A673 (cell line): ENCODE data around the gene TRIM8. TPM values are rescaled to one million over a fixed set of nuclear protein-coding genes. Genes with fewer than 3 reads are reported as not detected.

Experiments
- BruUV-seq: library from RNA; stranded (reverse); fragments of 400-500 nt; replicated peaks from 2 replicates; lab custom pipeline; 2021; lab: Mats Ljungman, UMichigan
- CTCF ChIA-PET: fragments of 300-600 bp; sonication (Branson Sonifier 250); formaldehyde crosslinking; loops from one replicate; lab custom pipeline; 2022; ENCODE audit warnings: antibody characterized with exemption; lab: Charles Lee
- POLR2A ChIA-PET: fragments of 300-600 bp; sonication (Branson Sonifier 250); formaldehyde crosslinking; loops from one replicate; lab custom pipeline; 2022; ENCODE audit warnings: antibody characterized with exemption; ENCODE audit not compliant: low non-redundant PET; lab: Charles Lee
- DNase-seq: peaks from one replicate; pipeline ENCODE4 v3.0.0-alpha.2; 2015; ENCODE audit warnings: low spot score
- H3K27ac ChIP-seq: fragments of 200-600 bp; sonication (generic); 2 replicates; pipeline ENCODE4 v1.5.1; 2016; ENCODE audit warnings: mixed run types, low read depth, mild to moderate bottlenecking, mixed read lengths, antibody characterized with exemption, low read length; ENCODE audit not compliant: poor library complexity, severe bottlenecking
- H3K27me3 ChIP-seq: fragments of 200-600 bp; sonication (generic); replicated peaks from 2 replicates; pipeline ENCODE4 v1.6.1; 2017; ENCODE audit warnings: mixed run types, low read depth, mild to moderate bottlenecking, mixed read lengths, antibody characterized with exemption, low read length; ENCODE audit not compliant: insufficient read depth, poor library complexity
- H3K36me3 ChIP-seq: fragments of 200-600 bp; sonication (generic); 2 replicates; pipeline ENCODE4 v1.6.1; 2016; ENCODE audit warnings: mixed run types, mild to moderate bottlenecking, mixed read lengths, antibody characterized with exemption, low read length; ENCODE audit not compliant: insufficient read depth, poor library complexity, severe bottlenecking
- H3K4me1 ChIP-seq: fragments of 200-600 bp; sonication (generic); 2 replicates; pipeline ENCODE4 v1.6.1; 2017; ENCODE audit warnings: mixed run types, mild to moderate bottlenecking, mixed read lengths, antibody characterized with exemption, low read length; ENCODE audit not compliant: insufficient read depth, poor library complexity, severe bottlenecking
- H3K4me3 ChIP-seq: fragments of 200-600 bp; sonication (generic); 2 replicates; pipeline ENCODE4 v1.5.1; 2016; ENCODE audit warnings: low read depth, mixed run types, mild to moderate bottlenecking, mixed read lengths, low read length; ENCODE audit not compliant: poor library complexity, severe bottlenecking
- H3K9me3 ChIP-seq: fragments of 200-600 bp; sonication (generic); 2 replicates; pipeline ENCODE4 v1.6.1; 2016; ENCODE audit warnings: mixed run types, low read depth, mild to moderate bottlenecking, mixed read lengths, antibody characterized with exemption, low read length; ENCODE audit not compliant: poor library complexity, severe bottlenecking
- CTCF ChIP-seq: fragments of 300-800, 200-600 bp; sonication (generic); conservative IDR thresholded peaks from 2 replicates; pipeline ENCODE4 v1.5.1; 2017; ENCODE audit warnings: low read depth, mild to moderate bottlenecking, antibody characterized with exemption, low read length, moderate library complexity, mixed read lengths
- EZH2 ChIP-seq: fragments of 200-600 bp; sonication (generic); IDR thresholded peaks from 2 replicates; pipeline ENCODE4 v1.6.1; 2017; ENCODE audit warnings: borderline replicate concordance, low read depth, mild to moderate bottlenecking, mixed read lengths, antibody characterized with exemption, low read length; ENCODE audit not compliant: poor library complexity, severe bottlenecking
- intact Hi-C: fragments of 100-400 bp; cut with micrococcal nuclease; formaldehyde crosslinking; loops from one replicate; pipeline ENCODE4 v1.10.0; 2022; ENCODE audit not compliant: unreplicated experiment
- total RNA-seq: library from RNA; stranded (reverse); gene quantifications from 2 replicates; pipeline ENCODE4 v1.2.3, GENCODE V29; 2021

The TRIM8 gene
- total RNA-seq, 1 experiment from 2014 or later: 29.4 TPM

- Histone ChIP-seq H3K9me3 (no peaks in the 10 kb centered on the region), H3K27me3 (no peaks in the 10 kb centered on the region), H3K27ac (no peak overlapping the region), H3K4me3 (no peak overlapping the region), H3K4me1 (no peaks in the 10 kb centered on the region), H3K36me3 (no peaks in the 10 kb centered on the region)
- no peak for TF ChIP-seq CTCF
- TF ChIP-seq EZH2: no peak
- no peak for DNase-seq
- ChIA-PET CTCF (no interaction called here), POLR2A (no interaction called here)
- intact Hi-C loops: no loop called here
- BruUV-seq: no TSS peak
Measured at GRCh38 chr10:102624751-102625645, 19.3 kb upstream of the TRIM8 start.

- intact Hi-C loops: no loop called here
- POLR2A ChIA-PET: no interaction called here
- no peaks in the 10 kb centered on the region for H3K36me3 ChIP-seq
- no peak overlapping the region for H3K27ac ChIP-seq
- no peak overlapping the region for H3K4me3 ChIP-seq
- no TSS peak for BruUV-seq
- H3K4me1 ChIP-seq: no peaks in the 10 kb centered on the region
- H3K9me3 ChIP-seq: no peaks in the 10 kb centered on the region
- CTCF ChIA-PET: no interaction called here
- TF ChIP-seq CTCF (no peak), EZH2 (no peak)
- no peaks in the 10 kb centered on the region for H3K27me3 ChIP-seq
- no peak for DNase-seq
Measured at GRCh38 chr10:102626026-102626685, 18.1 kb upstream of the TRIM8 start.

- no peaks in the 10 kb centered on the region for H3K4me1 ChIP-seq
- no TSS peak for BruUV-seq
- no peak overlapping the region for H3K4me3 ChIP-seq
- intact Hi-C loops: no loop called here
- TF ChIP-seq CTCF (no peak), EZH2 (no peak)
- no peaks in the 10 kb centered on the region for H3K9me3 ChIP-seq
- ChIA-PET CTCF (no interaction called here), POLR2A (interaction anchor here (0.6 kb wide), 1 partner anchor 48 kb away, joined by 3 read pairs; no protein-coding TSS in a partner anchor)
- H3K27ac ChIP-seq: peak overlapping the region; percentile 67
- DNase-seq: no peak
- H3K36me3 ChIP-seq: no peaks in the 10 kb centered on the region
- H3K27me3 ChIP-seq: no peaks in the 10 kb centered on the region
Measured at GRCh38 chr10:102627291-102627735, 17.0 kb upstream of the TRIM8 start.
